Measurements from ENCODE around the gene RUSF1. TPM values are rescaled to one million over a fixed set of nuclear protein-coding genes. Genes with fewer than 3 reads are reported as not detected.
A peak's percentile ranks its signal among the peaks of the same experiment; 100 is the strongest.
"Not testable (repeated sequence)": the region's sequence is repeated elsewhere in the genome, so short reads cannot be mapped to it uniquely, and the experiment has no call there.

Gene RUSF1
- total and polyA plus RNA-seq, 9 of the 15 experiments (the other 6 are each of a cell fraction or from before 2014, with no cell fraction given) = 0.80 to 52.8 (median 27.6) TPM

DNA sequence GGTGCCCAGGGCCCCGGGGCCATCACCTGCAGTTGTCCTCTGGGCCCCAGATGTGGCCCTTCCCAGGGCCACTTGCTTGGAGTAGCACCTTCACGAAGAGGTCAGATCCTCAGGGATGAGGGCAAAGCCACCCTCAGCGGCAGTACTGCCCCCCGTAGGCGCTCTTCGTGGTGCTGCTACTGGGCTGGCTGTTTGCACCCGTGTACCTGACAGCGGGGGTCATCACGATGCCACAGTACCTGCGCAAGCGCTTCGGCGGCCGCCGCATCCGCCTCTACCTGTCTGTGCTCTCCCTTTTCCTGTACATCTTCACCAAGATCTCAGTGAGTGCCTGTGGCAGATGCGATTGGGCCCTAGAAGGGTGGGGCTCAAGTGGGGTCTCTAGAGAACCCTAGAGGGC, 22.6 kb downstream of the RUSF1 start:
- WGBS (ENCODE audit: insufficient coverage, low coverage, missing lambda C conversion rate) = 85% methylated on average over 17 of the region's 17 CpGs
- ChIA-PET CTCF (ENCODE audit: low intra/inter-chr PET ratio) (no interaction called here), POLR2A (interaction anchor here (0.7 to 4.3 kb wide), 5 partner anchors 8 to 70 kb away, joined by 3 to 20 read pairs (median 12); partner anchors contain the start of gene RUSF1)
- intact Hi-C loops (cut with micrococcal nuclease) (no loop called here), in situ Hi-C loops (cut with MboI) (no loop called here)
- no peak for ATAC-seq
- no peak overlapping the region for H3K27ac ChIP-seq (ENCODE audit: extremely low read depth, low read depth, low read length)
- H3K9me1 ChIP-seq (ENCODE audit: control insufficient read depth, insufficient read depth, low read length) = no peaks in the 10 kb centered on the region
- H3K9ac ChIP-seq (ENCODE audit: insufficient read depth in 1 of 2, low read depth in 2 of 2, low read length in 2 of 2) = no peak overlapping the region
- FAIRE-seq = no peak
- no peak overlapping the region for H3K4me2 ChIP-seq (ENCODE audit: insufficient read depth, low read length)
- H3K4me3 ChIP-seq = no peak overlapping the region
- H3K27me3 ChIP-seq (ENCODE audit: control insufficient read depth in 2 of 2, insufficient read depth in 2 of 2, low read length in 2 of 2) = no peaks in the 10 kb centered on the region
- no peak for DNase-seq (ENCODE audit: extremely low read depth in 1 of 4, low spot score in 3 of 4)
- H3K9me3 ChIP-seq (replicated peaks; ENCODE audit: control insufficient read depth, insufficient read depth, low read depth, low read length) = no peaks in the 10 kb centered on the region
- H3K79me2 ChIP-seq (ENCODE audit: control insufficient read depth, insufficient read depth, low read length) = no peaks in the 10 kb centered on the region
- TF ChIP-seq RBM34 (IDR thresholded peaks at IDR 0.05; ENCODE audit: borderline replicate concordance, insufficient read depth, low read length) = no peak
- TF ChIP-seq POLR2G (IDR thresholded peaks at IDR 0.05; ENCODE audit: low read depth, low read length) = peak; percentile 39; the same call in 1 of the 2 replicates
- H2AFZ ChIP-seq (ENCODE audit: low read depth, low read length) = no peak overlapping the region
- no TSS peak for BruUV-seq (replicated peaks)
- H3K4me1 ChIP-seq (replicated peaks in 1 of 2; ENCODE audit: control insufficient read depth in 2 of 2, insufficient read depth in 2 of 2, low read length in 2 of 2) = peaks cover 14 to 24% of the 10 kb centered on the region in 2 experiments
- no peaks in the 10 kb centered on the region for H4K20me1 ChIP-seq (replicated peaks; ENCODE audit: control insufficient read depth, insufficient read depth, low read length)
- H3K36me3 ChIP-seq (ENCODE audit: control insufficient read depth, insufficient read depth, low read length) = peaks cover 1% of the 10 kb centered on the region; the same call in 2 of the 3 replicates

DNA sequence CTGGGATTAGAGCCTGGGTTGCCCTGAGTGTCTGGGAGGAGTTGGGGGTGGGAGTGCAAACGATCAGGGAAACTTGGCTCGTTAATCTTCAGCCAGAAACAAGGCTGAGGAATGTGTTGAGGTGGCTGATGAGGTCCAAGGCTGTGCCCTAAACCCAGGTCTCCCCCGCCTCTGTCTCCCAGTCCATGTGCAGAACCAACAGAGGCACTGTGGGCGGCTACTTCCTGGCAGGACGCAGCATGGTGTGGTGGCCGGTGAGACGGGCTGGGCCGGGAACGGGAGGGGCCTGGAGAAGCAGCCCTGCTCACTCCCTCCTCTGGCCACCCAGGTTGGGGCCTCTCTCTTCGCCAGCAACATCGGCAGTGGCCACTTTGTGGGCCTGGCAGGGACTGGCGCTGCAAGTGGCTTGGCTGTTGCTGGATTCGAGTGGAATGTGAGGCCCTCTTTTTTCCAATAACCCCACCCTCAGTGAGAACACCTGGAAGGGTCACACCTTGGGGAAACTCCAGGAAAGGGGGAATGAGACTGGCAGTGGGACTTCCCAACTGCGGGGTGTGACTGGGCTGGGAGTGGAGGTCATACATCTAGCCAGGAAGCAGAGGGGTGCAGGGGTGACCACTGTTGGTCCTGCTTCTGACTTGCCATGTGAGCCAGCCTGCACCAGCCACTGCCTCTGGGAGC, 23.6 kb downstream of the RUSF1 start:
- no peak overlapping the region for H3K4me2 ChIP-seq (ENCODE audit: insufficient read depth, low read length)
- POLR2A ChIA-PET = interaction anchor here (0.7 to 4.3 kb wide), 5 partner anchors 11 to 69 kb away, joined by 3 to 20 read pairs (median 3); partner anchors contain the start of gene RUSF1
- no peak overlapping the region for H3K4me3 ChIP-seq
- H3K27ac ChIP-seq (ENCODE audit: extremely low read depth, low read depth, low read length) = no peak overlapping the region
- peak overlapping the region; percentile 69 for H2AFZ ChIP-seq (ENCODE audit: low read depth, low read length)
- H3K4me1 ChIP-seq (replicated peaks in 1 of 2; ENCODE audit: control insufficient read depth in 2 of 2, insufficient read depth in 2 of 2, low read length in 2 of 2) = peaks cover 17 to 26% of the 10 kb centered on the region in 2 experiments
- no peak for FAIRE-seq
- ATAC-seq = peak; percentile 74
- in situ Hi-C loops (cut with MboI) (no loop called here), intact Hi-C loops (cut with micrococcal nuclease) (no loop called here)
- BruUV-seq (replicated peaks) = no TSS peak
- H3K9me3 ChIP-seq (replicated peaks; ENCODE audit: control insufficient read depth, insufficient read depth, low read depth, low read length) = no peaks in the 10 kb centered on the region
- peak overlapping the region in 1 of 2 experiments; percentile 86; a peak in 1 of 4 replicates for H3K9ac ChIP-seq (ENCODE audit: insufficient read depth in 1 of 2, low read depth in 2 of 2, low read length in 2 of 2)
- CTCF ChIA-PET (ENCODE audit: low intra/inter-chr PET ratio) = interaction anchor here (0.7 kb wide), 1 partner anchor 225 kb away, joined by 4 read pairs; no protein-coding TSS in a partner anchor
- H3K27me3 ChIP-seq (ENCODE audit: control insufficient read depth in 2 of 2, insufficient read depth in 2 of 2, low read length in 2 of 2) = no peaks in the 10 kb centered on the region
- no peaks in the 10 kb centered on the region for H4K20me1 ChIP-seq (replicated peaks; ENCODE audit: control insufficient read depth, insufficient read depth, low read length)
- DNase-seq (ENCODE audit: extremely low read depth in 1 of 4, low spot score in 3 of 4) = peak; percentile 32 to 42 (median 38)
- H3K36me3 ChIP-seq (ENCODE audit: control insufficient read depth, insufficient read depth, low read length) = no peaks in the 10 kb centered on the region; the same call in 1 of the 3 replicates
- no peaks in the 10 kb centered on the region for H3K9me1 ChIP-seq (ENCODE audit: control insufficient read depth, insufficient read depth, low read length)
- no peaks in the 10 kb centered on the region for H3K79me2 ChIP-seq (ENCODE audit: control insufficient read depth, insufficient read depth, low read length)
- WGBS (ENCODE audit: insufficient coverage, low coverage, missing lambda C conversion rate) = 28% methylated on average over 14 of the region's 14 CpGs
- TF ChIP-seq POLR2G (IDR thresholded peaks at IDR 0.05; ENCODE audit: low read depth, low read length) (peak; percentile 53), ELF4 (CRISPR knock-in tag; IDR thresholded peaks at IDR 0.05) (no peak)

DNA sequence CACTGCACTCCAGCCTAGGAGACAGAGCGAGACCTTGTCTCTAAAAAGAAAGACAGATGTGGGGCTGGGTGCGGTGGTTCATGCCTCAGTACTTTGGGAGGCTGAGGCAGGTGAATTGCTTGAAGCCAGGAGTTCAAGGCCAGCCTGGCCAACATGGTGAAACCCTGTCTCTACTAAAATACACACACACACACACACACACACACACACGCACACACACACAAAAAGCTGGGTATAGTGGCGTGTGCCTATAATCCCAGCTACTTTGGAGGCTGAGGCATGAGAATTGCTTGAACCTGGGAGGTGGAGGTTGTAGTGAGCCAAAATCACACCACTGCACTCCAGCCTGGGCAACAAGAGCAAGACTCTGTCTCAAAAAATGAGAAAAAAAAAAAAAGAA, 24.1 kb downstream of the RUSF1 start:
- H3K9ac ChIP-seq (ENCODE audit: insufficient read depth in 1 of 2, low read depth in 2 of 2, low read length in 2 of 2); BruUV-seq (replicated peaks); H3K4me2 ChIP-seq (ENCODE audit: insufficient read depth, low read length); ATAC-seq; intact Hi-C loops (cut with micrococcal nuclease); H3K27me3 ChIP-seq (ENCODE audit: control insufficient read depth in 2 of 2, insufficient read depth in 2 of 2, low read length in 2 of 2); H3K9me1 ChIP-seq (ENCODE audit: control insufficient read depth, insufficient read depth, low read length); H2AFZ ChIP-seq (ENCODE audit: low read depth, low read length); H3K79me2 ChIP-seq (ENCODE audit: control insufficient read depth, insufficient read depth, low read length); in situ Hi-C loops (cut with MboI); H3K27ac ChIP-seq (ENCODE audit: extremely low read depth, low read depth, low read length); DNase-seq (ENCODE audit: extremely low read depth in 1 of 4, low spot score in 3 of 4); H3K9me3 ChIP-seq (replicated peaks; ENCODE audit: control insufficient read depth, insufficient read depth, low read depth, low read length); H4K20me1 ChIP-seq (replicated peaks; ENCODE audit: control insufficient read depth, insufficient read depth, low read length); H3K36me3 ChIP-seq (ENCODE audit: control insufficient read depth, insufficient read depth, low read length); FAIRE-seq; H3K4me3 ChIP-seq: not testable (repeated sequence)
- 61% methylated on average over 4 of the region's 4 CpGs for WGBS (ENCODE audit: insufficient coverage, low coverage, missing lambda C conversion rate)
- ChIA-PET CTCF (ENCODE audit: low intra/inter-chr PET ratio) (interaction anchor here (0.7 kb wide), 1 partner anchor 226 kb away, joined by 4 read pairs; no protein-coding TSS in a partner anchor), POLR2A (interaction anchor here (1.0 kb wide), 1 partner anchor 15 kb away, joined by 3 read pairs; no protein-coding TSS in a partner anchor)
- H3K4me1 ChIP-seq (replicated peaks in 1 of 2; ENCODE audit: control insufficient read depth in 2 of 2, insufficient read depth in 2 of 2, low read length in 2 of 2) = peaks cover 17 to 27% of the 10 kb centered on the region in 2 experiments

Data from K562 (cell line).